Natural killer cell treated with Interleukin-12 subunit alpha and Interleukin-12 subunit beta and Interleukin-15 and Interleukin-18, amount 100 ng/mL, for 72 hours (primary cell): ENCODE data around the gene SLC26A9. TPM values are rescaled to one million over a fixed set of nuclear protein-coding genes. Genes with fewer than 3 reads are reported as not detected.

Experiments used
- total RNA-seq, 2 donors: library from RNA; stranded (reverse); gene quantifications; one replicate each; pipeline ENCODE4 v1.2.3, GENCODE V29; 2022

The SLC26A9 gene
- total RNA-seq, 2 donors from 2014 or later, result not detected

Other genes starting within 250 kb of the SLC26A9 start
- 100 to 1,000 TPM in 1 of 2 donors, 10 to 100 TPM in 1; 95.1 to 156 TPM for gene NUCKS1, start 193.3 kb downstream of the SLC26A9 start, total RNA-seq
- gene RAB29, start 168.0 kb downstream of the SLC26A9 start, total RNA-seq, result 100 to 1,000 TPM; 109 to 217 TPM
- 10 to 100 TPM; 66.2 to 80.2 TPM for gene SLC41A1, start 130.3 kb downstream of the SLC26A9 start, total RNA-seq
- under 1 TPM in 1 of 2 donors, not detected in 1; 0.75 TPM for gene PM20D1, start 93.3 kb downstream of the SLC26A9 start, total RNA-seq
- gene RAB7B, start 59.9 kb upstream of the SLC26A9 start, total RNA-seq, result not detected
- gene CTSE, start 80.4 kb upstream of the SLC26A9 start, total RNA-seq, result not detected
- under 1 TPM in 1 of 2 donors, not detected in 1; 0.86 TPM for gene RHEX, start 109.7 kb upstream of the SLC26A9 start, total RNA-seq
- not detected for gene AVPR1B, start 173.9 kb upstream of the SLC26A9 start, total RNA-seq